ENCODE results near the gene GMDS. TPM values are rescaled to one million over a fixed set of nuclear protein-coding genes. Genes with fewer than 3 reads are reported as not detected.
A peak's percentile ranks its signal among the peaks of the same experiment; 100 is the strongest.

Gene GMDS
- total RNA-seq, 1 experiment from 2014 or later: 35.0 TPM

DNA sequence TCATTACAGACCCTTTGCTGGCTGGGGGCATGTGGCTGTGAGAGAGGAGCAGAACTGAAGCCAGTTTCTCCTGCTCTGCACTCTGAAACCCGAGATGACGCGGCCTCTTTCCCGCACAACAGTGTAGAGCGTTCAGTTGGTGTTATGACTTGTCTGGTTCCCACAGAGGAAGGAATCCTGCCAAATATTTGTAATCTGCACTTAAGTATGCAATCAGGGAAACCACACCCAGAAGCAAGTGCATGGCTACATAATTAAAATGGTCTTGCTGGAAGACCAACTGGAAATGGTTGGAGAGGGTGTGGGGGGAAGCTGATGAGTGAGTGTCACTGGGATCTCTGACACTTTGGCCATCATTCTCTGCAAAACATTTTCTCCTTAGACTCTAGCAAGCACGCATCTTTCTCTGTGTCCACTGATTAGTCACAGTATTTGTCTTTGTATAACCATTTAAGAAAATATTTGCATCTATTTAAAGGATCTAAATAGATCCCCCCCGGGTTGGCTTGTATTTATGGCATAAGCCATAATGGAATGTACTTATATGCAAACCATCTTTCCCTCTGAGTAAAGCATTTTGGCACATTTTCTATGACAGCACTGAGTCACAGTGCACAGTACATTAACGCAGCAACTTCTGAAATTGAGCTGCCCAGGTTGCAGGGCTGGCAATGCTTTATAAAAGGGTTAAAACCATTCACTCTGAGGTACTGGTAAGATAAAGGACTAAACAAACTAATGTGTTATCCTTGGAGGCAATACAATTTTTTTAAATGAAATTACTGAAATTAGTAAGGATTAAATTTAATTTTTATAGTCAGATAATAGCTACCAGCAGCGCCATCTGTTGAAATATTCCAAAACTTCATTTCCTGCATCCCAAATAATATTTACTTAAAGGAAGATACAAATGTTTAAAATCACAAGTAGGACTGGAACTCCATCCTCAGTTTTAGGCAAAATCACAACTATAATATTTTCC lies 559.0 kb downstream of the GMDS start:
- POLR2A ChIA-PET: interaction anchor here (0.9 kb wide), 1 partner anchor 9 kb away, joined by 3 read pairs; no protein-coding TSS in a partner anchor
- CTCF ChIA-PET: interaction anchor here (0.6 to 1.7 kb wide), 14 partner anchors 14 to 1097 kb away, joined by 3 to 5 read pairs (median 3); no protein-coding TSS in a partner anchor
- Mint-ChIP-seq H3K27me3 (ENCODE audit: low read depth) (no peaks in the 10 kb centered on the region), H3K4me3 (no peak overlapping the region), H3K9me3 (no peaks in the 10 kb centered on the region), H3K36me3 (no peaks in the 10 kb centered on the region), H3K4me1 (peaks cover 22% of the 10 kb centered on the region), H3K27ac (0 out of 2 replicates have a peak overlapping the region, but pooled peaks have one; percentile 15)
- ATAC-seq: no peak; the same call in 1 of the 2 replicates
- TF ChIP-seq TP53 (CRISPR knock-in tag; IDR thresholded peaks at IDR 0.05): no peak
- no peak for TF ChIP-seq NFYB (CRISPR knock-in tag; conservative IDR thresholded peaks at IDR 0.05; ENCODE audit: low read depth)
- TF ChIP-seq, protein P1, sequence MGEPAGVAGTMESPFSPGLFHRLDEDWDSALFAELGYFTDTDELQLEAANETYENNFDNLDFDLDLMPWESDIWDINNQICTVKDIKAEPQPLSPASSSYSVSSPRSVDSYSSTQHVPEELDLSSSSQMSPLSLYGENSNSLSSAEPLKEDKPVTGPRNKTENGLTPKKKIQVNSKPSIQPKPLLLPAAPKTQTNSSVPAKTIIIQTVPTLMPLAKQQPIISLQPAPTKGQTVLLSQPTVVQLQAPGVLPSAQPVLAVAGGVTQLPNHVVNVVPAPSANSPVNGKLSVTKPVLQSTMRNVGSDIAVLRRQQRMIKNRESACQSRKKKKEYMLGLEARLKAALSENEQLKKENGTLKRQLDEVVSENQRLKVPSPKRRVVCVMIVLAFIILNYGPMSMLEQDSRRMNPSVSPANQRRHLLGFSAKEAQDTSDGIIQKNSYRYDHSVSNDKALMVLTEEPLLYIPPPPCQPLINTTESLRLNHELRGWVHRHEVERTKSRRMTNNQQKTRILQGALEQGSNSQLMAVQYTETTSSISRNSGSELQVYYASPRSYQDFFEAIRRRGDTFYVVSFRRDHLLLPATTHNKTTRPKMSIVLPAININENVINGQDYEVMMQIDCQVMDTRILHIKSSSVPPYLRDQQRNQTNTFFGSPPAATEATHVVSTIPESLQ (CRISPR knock-in tag; IDR thresholded peaks at IDR 0.05): no peak
- TF ChIP-seq MYBL2 (CRISPR knock-in tag; IDR thresholded peaks at IDR 0.05): no peak
- TF ChIP-seq, protein P2, sequence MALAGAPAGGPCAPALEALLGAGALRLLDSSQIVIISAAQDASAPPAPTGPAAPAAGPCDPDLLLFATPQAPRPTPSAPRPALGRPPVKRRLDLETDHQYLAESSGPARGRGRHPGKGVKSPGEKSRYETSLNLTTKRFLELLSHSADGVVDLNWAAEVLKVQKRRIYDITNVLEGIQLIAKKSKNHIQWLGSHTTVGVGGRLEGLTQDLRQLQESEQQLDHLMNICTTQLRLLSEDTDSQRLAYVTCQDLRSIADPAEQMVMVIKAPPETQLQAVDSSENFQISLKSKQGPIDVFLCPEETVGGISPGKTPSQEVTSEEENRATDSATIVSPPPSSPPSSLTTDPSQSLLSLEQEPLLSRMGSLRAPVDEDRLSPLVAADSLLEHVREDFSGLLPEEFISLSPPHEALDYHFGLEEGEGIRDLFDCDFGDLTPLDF (CRISPR knock-in tag; IDR thresholded peaks at IDR 0.05): no peak
- TF ChIP-seq ETV6 (CRISPR knock-in tag; IDR thresholded peaks at IDR 0.05): no peak
- TF ChIP-seq ZNF416 (CRISPR knock-in tag; IDR thresholded peaks at IDR 0.05): no peak
- DNase-seq (ENCODE audit: low spot score): no peak

DNA sequence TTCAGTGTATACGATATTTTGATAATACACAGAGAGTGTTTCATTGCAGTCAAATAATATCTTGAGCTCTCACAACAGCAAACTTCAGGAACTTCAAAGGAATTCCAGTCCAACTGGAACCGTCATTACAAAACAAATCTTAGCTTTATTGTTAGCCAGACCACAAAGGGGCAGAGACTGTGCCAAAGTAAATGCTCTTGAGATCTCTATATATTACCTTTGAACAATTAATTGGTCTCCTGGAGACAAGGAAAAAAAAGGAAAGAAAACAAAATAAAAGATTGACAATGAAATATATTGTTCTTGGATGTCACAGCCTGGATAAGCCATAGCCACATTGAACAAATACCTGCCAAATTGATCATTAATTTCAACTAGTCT lies 565.7 kb downstream of the GMDS start:
- Mint-ChIP-seq H3K4me3 (no peak overlapping the region), H3K36me3 (no peaks in the 10 kb centered on the region), H3K4me1 (peaks cover 6% of the 10 kb centered on the region), H3K27me3 (ENCODE audit: low read depth) (no peaks in the 10 kb centered on the region), H3K9me3 (no peaks in the 10 kb centered on the region), H3K27ac (no peak overlapping the region)
- CTCF ChIA-PET: no interaction called here
- POLR2A ChIA-PET: no interaction called here
- TF ChIP-seq, protein P3, sequence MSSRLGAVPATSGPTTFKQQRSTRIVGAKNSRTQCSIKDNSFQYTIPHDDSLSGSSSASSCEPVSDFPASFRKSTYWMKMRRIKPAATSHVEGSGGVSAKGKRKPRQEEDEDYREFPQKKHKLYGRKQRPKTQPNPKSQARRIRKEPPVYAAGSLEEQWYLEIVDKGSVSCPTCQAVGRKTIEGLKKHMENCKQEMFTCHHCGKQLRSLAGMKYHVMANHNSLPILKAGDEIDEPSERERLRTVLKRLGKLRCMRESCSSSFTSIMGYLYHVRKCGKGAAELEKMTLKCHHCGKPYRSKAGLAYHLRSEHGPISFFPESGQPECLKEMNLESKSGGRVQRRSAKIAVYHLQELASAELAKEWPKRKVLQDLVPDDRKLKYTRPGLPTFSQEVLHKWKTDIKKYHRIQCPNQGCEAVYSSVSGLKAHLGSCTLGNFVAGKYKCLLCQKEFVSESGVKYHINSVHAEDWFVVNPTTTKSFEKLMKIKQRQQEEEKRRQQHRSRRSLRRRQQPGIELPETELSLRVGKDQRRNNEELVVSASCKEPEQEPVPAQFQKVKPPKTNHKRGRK (CRISPR knock-in tag; IDR thresholded peaks at IDR 0.05; ENCODE audit: borderline replicate concordance): no peak
- no peak for TF ChIP-seq KAT7 (CRISPR knock-in tag; IDR thresholded peaks at IDR 0.05; ENCODE audit: borderline replicate concordance)
- TF ChIP-seq, protein P4, sequence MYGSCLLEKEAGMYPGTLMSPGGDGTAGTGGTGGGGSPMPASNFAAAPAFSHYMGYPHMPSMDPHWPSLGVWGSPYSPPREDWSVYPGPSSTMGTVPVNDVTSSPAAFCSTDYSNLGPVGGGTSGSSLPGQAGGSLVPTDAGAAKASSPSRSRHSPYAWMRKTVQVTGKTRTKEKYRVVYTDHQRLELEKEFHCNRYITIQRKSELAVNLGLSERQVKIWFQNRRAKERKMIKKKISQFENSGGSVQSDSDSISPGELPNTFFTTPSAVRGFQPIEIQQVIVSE (CRISPR knock-in tag; IDR thresholded peaks at IDR 0.05; ENCODE audit: borderline replicate concordance): no peak
- no peak for TF ChIP-seq ATF1 (CRISPR knock-in tag; IDR thresholded peaks at IDR 0.05)
- TF ChIP-seq, protein P5, sequence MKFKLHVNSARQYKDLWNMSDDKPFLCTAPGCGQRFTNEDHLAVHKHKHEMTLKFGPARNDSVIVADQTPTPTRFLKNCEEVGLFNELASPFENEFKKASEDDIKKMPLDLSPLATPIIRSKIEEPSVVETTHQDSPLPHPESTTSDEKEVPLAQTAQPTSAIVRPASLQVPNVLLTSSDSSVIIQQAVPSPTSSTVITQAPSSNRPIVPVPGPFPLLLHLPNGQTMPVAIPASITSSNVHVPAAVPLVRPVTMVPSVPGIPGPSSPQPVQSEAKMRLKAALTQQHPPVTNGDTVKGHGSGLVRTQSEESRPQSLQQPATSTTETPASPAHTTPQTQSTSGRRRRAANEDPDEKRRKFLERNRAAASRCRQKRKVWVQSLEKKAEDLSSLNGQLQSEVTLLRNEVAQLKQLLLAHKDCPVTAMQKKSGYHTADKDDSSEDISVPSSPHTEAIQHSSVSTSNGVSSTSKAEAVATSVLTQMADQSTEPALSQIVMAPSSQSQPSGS (CRISPR knock-in tag; IDR thresholded peaks at IDR 0.05; ENCODE audit: borderline replicate concordance, low read depth): no peak
- TF ChIP-seq ZNF423 (CRISPR knock-in tag; IDR thresholded peaks at IDR 0.05): no peak
- TF ChIP-seq, protein P1 (CRISPR knock-in tag; IDR thresholded peaks at IDR 0.05): no peak
- no peak for TF ChIP-seq GABPB1 (CRISPR knock-in tag; IDR thresholded peaks at IDR 0.05)
- TF ChIP-seq, protein P6, sequence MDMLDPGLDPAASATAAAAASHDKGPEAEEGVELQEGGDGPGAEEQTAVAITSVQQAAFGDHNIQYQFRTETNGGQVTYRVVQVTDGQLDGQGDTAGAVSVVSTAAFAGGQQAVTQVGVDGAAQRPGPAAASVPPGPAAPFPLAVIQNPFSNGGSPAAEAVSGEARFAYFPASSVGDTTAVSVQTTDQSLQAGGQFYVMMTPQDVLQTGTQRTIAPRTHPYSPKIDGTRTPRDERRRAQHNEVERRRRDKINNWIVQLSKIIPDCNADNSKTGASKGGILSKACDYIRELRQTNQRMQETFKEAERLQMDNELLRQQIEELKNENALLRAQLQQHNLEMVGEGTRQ (CRISPR knock-in tag; IDR thresholded peaks at IDR 0.05): no peak
- no peak for TF ChIP-seq MXD4 (CRISPR knock-in tag; IDR thresholded peaks at IDR 0.05; ENCODE audit: borderline replicate concordance)
- no peak for DNase-seq (ENCODE audit: low spot score)
- no peak for ATAC-seq

Measured in WTC11 (cell line).